Ascending aorta (tissue), 2 donors: ENCODE results near the gene VENTX. TPM values are rescaled to one million over a fixed set of nuclear protein-coding genes. Genes with fewer than 3 reads are reported as not detected.

Source experiments
- DNase-seq, 2 donors: peaks; one replicate each; pipeline ENCODE4 v3.0.0-alpha.2; 2019; ENCODE audit warnings: low spot score in 2 of 2
- H3K27ac ChIP-seq, 2 donors: fragments of 200-600 bp; sonication (generic); one replicate each; pipeline ENCODE4 v1.5.1; 2016 to 2017; ENCODE audit warnings: mild to moderate bottlenecking in 1 of 2
- H3K27me3 ChIP-seq: fragments of 200-600 bp; sonication (generic); one replicate; pipeline ENCODE4 v1.5.1; 2017
- H3K36me3 ChIP-seq, 2 donors: fragments of 200-600 bp; sonication (generic); one replicate each; pipeline ENCODE4 v1.5.1; 2016
- H3K4me1 ChIP-seq, 2 donors: fragments of 200-600 bp; sonication (generic); one replicate each; pipeline ENCODE4 v1.5.1; 2016 to 2017; ENCODE audit warnings: mild to moderate bottlenecking in 1 of 2
- H3K4me3 ChIP-seq, 2 donors: fragments of 200-600 bp; sonication (generic); one replicate each; pipeline ENCODE4 v1.5.1; 2016 to 2017; ENCODE audit warnings: mild to moderate bottlenecking in 1 of 2
- H3K9me3 ChIP-seq, 2 donors: fragments of 200-600 bp; sonication (generic); one replicate each; pipeline ENCODE4 v1.5.1; 2016
- CTCF ChIP-seq, 3 experiments: fragments of 200-600 bp in 2 of 3; fragments of 450-650 bp in 1 of 3; sonication (generic) in 2 of 3; IDR thresholded peaks; one replicate each; pipeline ENCODE4 v1.5.1; 2016 to 2019; ENCODE audit warnings: antibody characterized with exemption in 3 of 3, mild to moderate bottlenecking in 1 of 3, moderate library complexity in 1 of 3
- intact Hi-C: fragments of 100-400 bp; cut with DNase I; formaldehyde crosslinking; loops from one replicate; pipeline ENCODE4 v1.15.1; 2023
- total RNA-seq: library from RNA; depleted of rRNA; stranded (reverse); fragments of >200 nt; gene quantifications from one replicate; pipeline ENCODE4 v1.1.0, GENCODE V29; 2016

Gene VENTX
- total RNA-seq, 1 donor from 2014 or later, result 1.5 TPM

GRCh38 chr10:133211141-133211830 lies 26.4 kb upstream of the VENTX start:
- no peak overlapping the region for H3K27ac ChIP-seq
- no peak overlapping the region for H3K4me3 ChIP-seq
- no peaks in the 10 kb centered on the region for H3K36me3 ChIP-seq
- no peak for TF ChIP-seq CTCF (IDR thresholded peaks at IDR 0.05)
- H3K9me3 ChIP-seq, result no peaks in the 10 kb centered on the region
- intact Hi-C loops, result no loop called here
- no peaks in the 10 kb centered on the region for H3K4me1 ChIP-seq
- DNase-seq, result no peak
- H3K27me3 ChIP-seq, result no peaks in the 10 kb centered on the region

- no peak for DNase-seq
- no peaks in the 10 kb centered on the region for H3K27me3 ChIP-seq
- no peak overlapping the region for H3K27ac ChIP-seq
- no peaks in the 10 kb centered on the region for H3K9me3 ChIP-seq
- intact Hi-C loops, result no loop called here
- no peak for TF ChIP-seq CTCF (IDR thresholded peaks at IDR 0.05)
- no peaks in the 10 kb centered on the region for H3K36me3 ChIP-seq
- no peak overlapping the region for H3K4me3 ChIP-seq
- H3K4me1 ChIP-seq, result no peaks in the 10 kb centered on the region
Observed at GRCh38 chr10:133211959-133212852, 25.4 kb upstream of the VENTX start.

GRCh38 chr10:133212853-133213494 lies 24.7 kb upstream of the VENTX start:
- Histone ChIP-seq H3K27me3 (no peaks in the 10 kb centered on the region), H3K27ac (no peak overlapping the region), H3K9me3 (no peaks in the 10 kb centered on the region), H3K36me3 (no peaks in the 10 kb centered on the region), H3K4me1 (no peaks in the 10 kb centered on the region), H3K4me3 (no peak overlapping the region)
- DNase-seq, result no peak
- intact Hi-C loops, result no loop called here
- TF ChIP-seq CTCF (IDR thresholded peaks at IDR 0.05), result no peak

GRCh38 chr10:133213641-133214467 lies 23.8 kb upstream of the VENTX start:
- no peak for TF ChIP-seq CTCF (IDR thresholded peaks at IDR 0.05)
- intact Hi-C loops, result no loop called here

More at GRCh38 chr10:133213641-133214467, 23.8 kb upstream of the VENTX start:
- Histone ChIP-seq H3K4me3 (no peak overlapping the region), H3K36me3 (no peaks in the 10 kb centered on the region), H3K9me3 (no peaks in the 10 kb centered on the region), H3K27ac (no peak overlapping the region), H3K4me1 (no peaks in the 10 kb centered on the region), H3K27me3 (no peaks in the 10 kb centered on the region)
- DNase-seq, result no peak
